Measurements from ENCODE around the gene ARHGEF40.

DNA sequence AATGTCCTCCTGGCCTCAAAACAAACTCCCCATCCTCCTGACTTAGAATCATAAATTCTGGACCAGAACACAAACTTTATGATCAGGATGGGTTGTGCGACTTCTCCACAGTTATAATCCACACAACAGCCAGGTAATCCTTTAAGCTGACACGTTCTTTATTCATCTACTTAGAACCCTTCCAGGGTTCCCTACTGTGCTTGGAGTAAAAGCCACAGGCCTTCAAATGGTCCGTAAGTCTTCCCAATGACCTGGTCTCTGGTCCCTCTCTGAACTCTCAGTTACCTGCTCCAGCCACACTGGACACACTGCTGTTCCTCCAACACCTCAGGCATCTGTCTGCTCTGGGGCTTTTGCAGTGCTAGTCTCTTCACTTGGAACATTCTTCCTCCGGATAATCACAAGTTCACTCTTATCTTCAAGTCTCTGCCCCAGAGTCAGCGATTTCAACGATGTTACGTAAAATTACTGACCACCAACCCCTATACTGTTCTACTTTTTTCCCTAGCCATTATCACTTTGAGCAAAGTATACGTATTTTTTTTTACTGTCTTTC lies 29.7 kb upstream of the ARHGEF40 start:
- TF ChIP-seq, protein P1, sequence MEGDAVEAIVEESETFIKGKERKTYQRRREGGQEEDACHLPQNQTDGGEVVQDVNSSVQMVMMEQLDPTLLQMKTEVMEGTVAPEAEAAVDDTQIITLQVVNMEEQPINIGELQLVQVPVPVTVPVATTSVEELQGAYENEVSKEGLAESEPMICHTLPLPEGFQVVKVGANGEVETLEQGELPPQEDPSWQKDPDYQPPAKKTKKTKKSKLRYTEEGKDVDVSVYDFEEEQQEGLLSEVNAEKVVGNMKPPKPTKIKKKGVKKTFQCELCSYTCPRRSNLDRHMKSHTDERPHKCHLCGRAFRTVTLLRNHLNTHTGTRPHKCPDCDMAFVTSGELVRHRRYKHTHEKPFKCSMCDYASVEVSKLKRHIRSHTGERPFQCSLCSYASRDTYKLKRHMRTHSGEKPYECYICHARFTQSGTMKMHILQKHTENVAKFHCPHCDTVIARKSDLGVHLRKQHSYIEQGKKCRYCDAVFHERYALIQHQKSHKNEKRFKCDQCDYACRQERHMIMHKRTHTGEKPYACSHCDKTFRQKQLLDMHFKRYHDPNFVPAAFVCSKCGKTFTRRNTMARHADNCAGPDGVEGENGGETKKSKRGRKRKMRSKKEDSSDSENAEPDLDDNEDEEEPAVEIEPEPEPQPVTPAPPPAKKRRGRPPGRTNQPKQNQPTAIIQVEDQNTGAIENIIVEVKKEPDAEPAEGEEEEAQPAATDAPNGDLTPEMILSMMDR (IDR thresholded peaks at IDR 0.05) = no peak
- TF ChIP-seq POLR2AphosphoS5 (IDR thresholded peaks at IDR 0.05) = no peak
- TF ChIP-seq EP300 (IDR thresholded peaks at IDR 0.05) = no peak
- TF ChIP-seq POLR2A (IDR thresholded peaks at IDR 0.05) = no peak

Data from gastroesophageal sphincter (tissue), 3 donors.